NOMO-1 (cell line): ENCODE results near the gene ITGA7.

Experiments
- DNase-seq, 2 experiments: peaks; one replicate each; lab custom pipeline; 2025; ENCODE audit not compliant: unreplicated experiment in 2 of 2; lab: John Stamatoyannopoulos, UW

The ITGA7 gene

GRCh38 chr12:55702861-55703260 is 4.8 kb downstream of the ITGA7 start:
- no peak for DNase-seq

GRCh38 chr12:55700255-55701018 is 7.3 kb downstream of the ITGA7 start:
- DNase-seq, result peak; percentile 47 to 52

GRCh38 chr12:55699471-55700055 is 8.1 kb downstream of the ITGA7 start:
- no peak for DNase-seq

GRCh38 chr12:55698965-55699364 is 8.7 kb downstream of the ITGA7 start:
- DNase-seq, result no peak

GRCh38 chr12:55698241-55698955 is 9.3 kb downstream of the ITGA7 start:
- DNase-seq, result no peak

- no peak for DNase-seq
Observed at GRCh38 chr12:55697686-55698085, 10.0 kb downstream of the ITGA7 start.

GRCh38 chr12:55696796-55697462 is 10.8 kb downstream of the ITGA7 start:
- no peak for DNase-seq

- DNase-seq, result no peak
Observed at GRCh38 chr12:55696141-55696540, 11.6 kb downstream of the ITGA7 start.

- DNase-seq, result no peak
Observed at GRCh38 chr12:55695349-55695748, 12.4 kb downstream of the ITGA7 start.

GRCh38 chr12:55694651-55695050 is 13.1 kb downstream of the ITGA7 start:
- DNase-seq, result no peak

- DNase-seq, result no peak
Observed at GRCh38 chr12:55694188-55694515, 13.6 kb downstream of the ITGA7 start.

- DNase-seq, result no peak
Observed at GRCh38 chr12:55693323-55694187, 14.1 kb downstream of the ITGA7 start.

- no peak for DNase-seq
Observed at GRCh38 chr12:55692631-55693322, 14.9 kb downstream of the ITGA7 start.

- DNase-seq, result no peak
Observed at GRCh38 chr12:55688716-55689655, 18.7 kb downstream of the ITGA7 start.

- no peak for DNase-seq
Observed at GRCh38 chr12:55687746-55688145, 20.0 kb downstream of the ITGA7 start.

- DNase-seq, result no peak
Observed at GRCh38 chr12:55686366-55687010, 21.2 kb downstream of the ITGA7 start.

GRCh38 chr12:55685671-55686070 is 22.0 kb downstream of the ITGA7 start:
- DNase-seq, result no peak

GRCh38 chr12:55684761-55685370 is 22.8 kb downstream of the ITGA7 start:
- no peak for DNase-seq
